Stimulated activated CD8-positive, alpha-beta memory T cell treated with anti-CD3 and anti-CD28 coated beads, Interleukin-15, amount 100 ng/mL, for 48 hours (primary cell): ENCODE measurements around the gene PKIB.
"Not testable (repeated sequence)": the region's sequence is repeated elsewhere in the genome, so short reads cannot be mapped to it uniquely, and the experiment has no call there.

Source experiments
- DNase-seq, 2 donors: peaks; one replicate each; pipeline ENCODE4 v3.0.0-alpha.2; 2020; ENCODE audit warnings: low read depth in 2 of 2

The PKIB gene

GRCh38 chr6:122710908-122711635 is 100.9 kb downstream of the PKIB start:
- no peak for DNase-seq

GRCh38 chr6:122712093-122712447 is 101.9 kb downstream of the PKIB start:
- DNase-seq = no peak

GRCh38 chr6:122712448-122713137 is 102.4 kb downstream of the PKIB start:
- no peak for DNase-seq

GRCh38 chr6:122713138-122713537 is 102.9 kb downstream of the PKIB start:
- DNase-seq = no peak

GRCh38 chr6:122714059-122714458 is 103.9 kb downstream of the PKIB start:
- no peak for DNase-seq

DNA sequence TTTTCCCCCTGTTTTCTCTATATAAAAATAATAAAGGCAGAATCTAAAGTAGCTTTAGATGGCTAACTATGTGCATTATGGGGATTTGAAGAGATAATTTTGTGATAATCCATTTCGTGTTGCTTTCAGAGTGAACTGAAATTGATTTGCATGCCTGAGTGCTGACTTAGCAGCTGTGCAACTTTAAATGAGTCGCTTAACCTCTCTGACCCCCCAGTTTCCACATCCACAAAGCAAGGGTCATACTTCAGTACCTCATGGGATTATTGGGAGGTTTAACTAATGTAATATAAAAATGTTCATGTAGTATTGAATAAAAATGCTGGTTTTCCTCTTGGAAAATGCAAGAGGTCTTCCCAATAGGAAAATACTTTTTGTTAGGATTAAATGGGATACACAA is 105.5 kb downstream of the PKIB start:
- no peak for DNase-seq

GRCh38 chr6:122717350-122717749 is 107.1 kb downstream of the PKIB start:
- no peak for DNase-seq

DNA sequence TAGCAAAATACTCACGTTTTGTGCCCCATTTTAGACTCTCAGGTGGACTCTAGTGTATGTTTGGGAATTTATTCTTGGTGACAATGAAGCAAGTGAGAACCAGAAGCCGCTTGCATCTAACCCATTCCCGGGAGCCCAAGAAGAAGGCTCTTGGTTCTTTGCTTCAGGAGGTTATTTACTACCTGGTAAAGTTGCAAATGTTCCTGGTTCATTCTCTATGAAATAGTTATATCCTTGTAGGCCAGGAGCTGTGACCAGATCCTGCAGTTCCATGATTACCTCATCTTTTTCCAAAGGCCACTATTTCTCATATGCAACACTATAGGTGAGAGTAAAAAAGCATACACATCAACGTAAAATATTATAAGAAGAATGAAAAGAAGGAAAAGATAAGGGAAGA is 108.4 kb downstream of the PKIB start:
- no peak for DNase-seq

GRCh38 chr6:122719176-122719575 is 109.0 kb downstream of the PKIB start:
- DNase-seq = no peak

DNA sequence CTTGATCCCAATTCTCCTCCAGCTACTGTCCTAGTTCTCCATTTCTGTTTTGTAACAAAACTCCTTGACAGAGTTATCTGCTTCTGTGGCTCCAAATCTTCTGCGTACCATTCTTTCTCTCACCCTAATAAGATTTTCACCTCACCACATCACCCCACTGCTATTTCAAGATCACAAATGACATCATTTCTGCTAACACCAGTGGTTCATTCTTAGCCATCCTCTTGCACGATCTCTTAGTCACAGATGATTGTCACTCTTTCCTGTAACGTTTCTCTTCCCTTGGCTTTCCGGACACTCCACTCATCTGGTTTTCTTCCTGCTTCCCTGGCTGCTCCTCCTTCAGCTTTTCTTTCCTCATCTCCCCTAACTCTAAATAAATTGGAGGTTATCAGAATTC is 112.5 kb downstream of the PKIB start:
- DNase-seq = no peak

GRCh38 chr6:122726649-122727048 is 116.4 kb downstream of the PKIB start:
- no peak for DNase-seq

DNA sequence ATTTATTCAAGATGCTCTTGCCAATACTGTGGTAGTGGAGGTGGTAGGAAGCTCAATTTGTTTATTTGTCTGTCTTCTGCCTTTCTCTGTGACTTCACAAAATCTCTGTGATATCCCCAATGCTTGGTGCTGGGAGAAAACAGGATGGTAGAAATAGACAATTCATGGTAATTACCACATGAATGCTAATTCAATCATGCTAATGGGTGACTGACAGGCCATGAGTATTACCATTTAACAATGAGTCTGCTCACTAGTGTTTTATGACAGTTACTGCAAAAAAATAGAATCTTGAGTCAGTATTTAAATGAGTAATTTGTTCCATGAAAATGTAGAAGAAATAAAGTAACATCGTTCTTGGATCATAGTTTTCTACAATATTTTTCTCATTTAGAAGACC is 117.0 kb downstream of the PKIB start:
- no peak for DNase-seq

DNA sequence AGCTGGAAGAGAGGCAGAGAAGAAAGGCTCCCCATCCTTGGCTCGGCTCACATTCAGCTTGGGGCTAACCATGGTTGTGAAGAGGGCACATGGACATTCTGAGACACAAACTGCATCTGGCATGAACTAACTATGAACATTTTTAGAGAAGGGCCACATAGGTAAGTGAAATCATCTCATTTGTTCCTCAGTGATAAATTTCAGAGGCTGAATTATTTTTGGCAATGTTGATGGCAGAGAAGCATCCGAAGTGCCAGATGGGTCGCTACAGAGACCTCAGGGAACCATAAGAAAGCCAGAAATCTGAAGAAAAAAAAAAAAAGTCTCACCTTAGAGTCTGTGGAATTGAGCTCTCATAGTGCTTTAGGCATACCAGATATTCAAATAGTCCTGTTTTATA is 120.1 kb downstream of the PKIB start:
- no peak for DNase-seq

- no peak for DNase-seq
Observed at GRCh38 chr6:122730775-122731386, 120.7 kb downstream of the PKIB start.

DNA sequence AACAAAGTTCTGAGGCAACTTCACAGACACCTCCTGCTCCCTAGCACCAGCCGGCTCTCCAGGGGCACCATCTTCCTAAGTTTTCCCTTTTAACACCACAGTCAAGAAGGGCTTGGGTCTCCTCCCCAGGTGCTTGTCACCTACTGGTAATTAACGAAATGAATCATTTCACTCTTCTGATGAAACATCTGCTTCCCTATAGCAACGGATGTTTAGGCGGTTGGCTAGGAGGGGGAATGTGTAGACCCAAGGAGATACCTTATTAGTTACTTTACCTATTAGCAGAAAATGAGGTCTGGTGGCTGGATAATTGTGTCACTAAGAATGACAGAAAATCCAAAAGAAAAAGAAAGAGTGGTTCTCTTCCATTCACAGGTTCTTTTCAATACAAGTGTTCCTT is 123.1 kb downstream of the PKIB start:
- no peak for DNase-seq

DNA sequence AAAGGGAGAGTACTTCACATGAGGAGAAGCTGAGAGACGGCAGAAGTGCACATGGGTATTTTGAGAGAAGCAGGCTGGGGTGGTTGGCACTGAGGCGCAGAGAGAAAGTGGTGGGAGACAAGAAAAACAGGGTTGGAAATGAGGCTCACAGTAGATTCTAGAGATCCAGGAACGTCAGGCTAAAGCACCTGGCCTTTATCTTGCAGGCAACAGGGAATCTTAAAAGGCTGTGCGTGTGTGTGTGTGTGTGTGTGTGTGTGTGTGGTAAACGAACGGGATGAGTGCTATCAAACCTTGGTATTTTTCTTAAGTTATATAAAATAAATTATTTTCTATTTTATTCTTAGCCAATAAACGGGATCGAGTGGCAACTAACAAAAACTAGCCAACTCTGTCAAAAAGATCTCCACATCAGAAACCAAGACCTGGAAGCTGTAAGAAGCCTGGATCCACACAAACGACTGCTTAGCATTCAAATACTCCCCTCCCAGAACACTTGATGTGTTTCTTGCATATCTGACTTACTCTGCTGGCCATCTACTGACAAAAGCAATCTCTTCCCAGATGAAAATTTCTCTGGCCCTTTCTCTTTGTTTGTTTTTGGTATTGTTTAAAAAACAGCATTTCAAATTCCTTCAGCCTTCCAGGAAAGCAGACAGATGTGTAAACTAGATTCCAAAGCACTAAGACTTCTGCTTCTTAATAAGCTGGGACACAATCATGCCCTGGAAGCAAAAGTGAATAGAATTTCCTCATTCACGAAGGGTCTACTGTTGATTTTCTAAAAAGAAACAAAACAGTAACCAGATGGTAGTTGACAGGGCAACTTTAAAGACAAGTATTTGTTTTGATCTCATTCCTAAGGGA is 124.6 kb downstream of the PKIB start:
- no peak for DNase-seq

- no peak for DNase-seq
Observed at GRCh38 chr6:122735582-122735981, 125.4 kb downstream of the PKIB start.

DNA sequence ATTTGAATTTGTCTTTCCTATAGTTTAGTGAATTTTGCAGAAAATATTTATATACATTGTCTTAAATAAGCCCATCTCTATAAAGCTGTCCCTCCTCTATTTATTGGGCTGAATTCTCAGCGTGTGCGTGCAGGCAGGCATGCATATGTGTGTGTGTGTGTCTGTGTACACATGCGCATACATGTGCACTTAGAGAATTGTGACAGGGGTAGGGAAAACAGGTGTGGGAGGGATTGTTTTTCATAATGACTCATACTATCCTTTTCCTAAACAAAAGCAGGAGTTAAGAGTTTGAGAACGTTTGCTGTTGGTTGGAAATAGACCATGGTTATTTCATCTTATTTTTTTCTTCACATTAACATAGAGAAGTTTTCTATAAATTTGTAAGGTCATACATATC is 126.0 kb downstream of the PKIB start:
- DNase-seq = no peak

DNA sequence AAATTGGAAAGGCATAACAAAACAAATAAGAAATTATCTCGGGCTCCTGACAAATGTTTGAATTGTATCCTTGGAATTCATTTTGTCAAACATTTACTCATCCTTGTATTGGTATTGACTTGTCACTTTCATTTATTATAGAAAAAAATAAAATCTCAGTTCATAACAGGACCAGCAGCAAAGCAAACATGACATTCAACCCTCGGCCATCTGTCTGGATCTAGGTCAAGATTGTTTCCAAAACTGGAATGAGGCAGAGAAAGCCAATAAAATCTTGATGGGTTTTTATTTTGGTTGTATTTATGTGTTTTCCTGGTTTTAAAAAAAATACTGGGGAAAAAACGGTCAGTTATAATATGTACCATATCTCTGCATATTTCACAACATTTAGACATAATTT is 126.4 kb downstream of the PKIB start:
- DNase-seq = no peak

DNA sequence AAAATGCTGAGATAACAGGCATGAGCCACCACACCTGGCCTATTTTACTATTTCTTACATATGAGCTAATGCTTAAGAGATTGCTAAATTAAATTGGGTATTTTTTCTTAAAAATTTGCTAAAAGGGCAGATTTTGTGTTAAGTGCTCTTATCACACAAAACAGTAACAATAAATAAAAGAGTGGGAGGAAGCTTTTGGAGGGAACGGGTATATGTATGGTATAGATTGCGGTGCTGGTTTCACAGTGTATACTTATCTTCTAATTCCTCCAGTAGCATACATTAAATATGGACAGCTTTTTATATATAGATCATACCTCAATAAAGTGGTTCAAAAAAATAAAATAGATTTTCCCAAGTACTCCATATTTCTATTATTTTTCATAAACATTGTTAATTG is 129.9 kb downstream of the PKIB start:
- no peak for DNase-seq

DNA sequence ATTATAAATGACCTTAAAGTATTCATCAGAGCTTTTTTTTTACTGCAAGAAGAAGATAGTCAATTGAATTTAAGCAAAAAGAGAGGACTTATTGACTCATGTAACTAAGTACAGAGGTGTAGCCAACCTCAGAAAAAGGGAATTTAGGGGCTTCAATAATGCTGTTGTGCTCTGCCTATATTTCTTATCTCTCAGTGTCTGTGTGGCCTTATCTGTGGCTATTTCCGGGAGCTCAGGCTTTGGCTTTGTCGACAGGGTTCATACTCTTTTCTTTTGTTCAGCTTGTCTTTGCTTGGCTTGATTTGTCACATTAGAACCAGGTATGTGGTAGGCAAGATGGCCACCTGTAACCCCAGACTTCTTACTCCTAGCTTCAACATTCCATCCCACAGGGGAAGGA is 130.7 kb downstream of the PKIB start:
- DNase-seq = no peak

- DNase-seq = not testable (repeated sequence)
Observed at GRCh38 chr6:122744247-122744646, 134.0 kb downstream of the PKIB start.
